GM11168 (cell line): Measurements from ENCODE around the gene HNRNPUL2.

ENCODE experiments used
- in situ Hi-C: fragments of 300-500 bp; cut with MboI; formaldehyde crosslinking; loops from one replicate; pipeline ENCODE4 v1.12.0; 2022; ENCODE audit warnings: low sequenced_read_pairs; ENCODE audit not compliant: unreplicated experiment

The HNRNPUL2 gene

DNA sequence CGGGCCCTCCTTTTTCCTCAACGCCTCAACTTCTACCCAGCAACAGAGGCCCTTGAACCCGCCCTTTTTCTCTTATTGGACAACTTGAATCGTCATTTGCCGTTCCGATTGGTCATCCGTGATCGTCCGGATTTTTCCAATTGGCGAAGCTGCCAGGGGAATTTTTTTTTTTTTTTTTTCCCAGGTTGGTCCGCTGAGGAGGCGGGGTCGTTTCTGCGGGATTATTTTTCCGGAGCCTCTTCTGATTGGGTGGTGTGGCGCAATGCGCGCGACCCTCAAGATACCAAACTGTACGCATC lies 564 bp upstream of the HNRNPUL2 start:
- in situ Hi-C loops = no loop called here

DNA sequence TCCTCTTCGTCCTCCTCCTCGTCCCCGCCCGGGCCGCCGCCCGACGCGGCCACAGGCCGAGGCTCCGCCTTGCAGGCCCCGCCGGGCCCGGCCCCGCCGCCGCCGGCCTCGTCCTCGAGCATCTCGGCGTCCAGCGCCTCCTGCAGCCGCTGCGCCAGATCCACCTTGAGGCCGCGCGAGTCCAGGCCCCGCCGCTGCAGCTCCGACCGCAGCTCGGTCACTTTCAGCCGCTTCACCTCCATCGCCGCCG lies 417 bp downstream of the HNRNPUL2 start:
- in situ Hi-C loops = no loop called here

DNA sequence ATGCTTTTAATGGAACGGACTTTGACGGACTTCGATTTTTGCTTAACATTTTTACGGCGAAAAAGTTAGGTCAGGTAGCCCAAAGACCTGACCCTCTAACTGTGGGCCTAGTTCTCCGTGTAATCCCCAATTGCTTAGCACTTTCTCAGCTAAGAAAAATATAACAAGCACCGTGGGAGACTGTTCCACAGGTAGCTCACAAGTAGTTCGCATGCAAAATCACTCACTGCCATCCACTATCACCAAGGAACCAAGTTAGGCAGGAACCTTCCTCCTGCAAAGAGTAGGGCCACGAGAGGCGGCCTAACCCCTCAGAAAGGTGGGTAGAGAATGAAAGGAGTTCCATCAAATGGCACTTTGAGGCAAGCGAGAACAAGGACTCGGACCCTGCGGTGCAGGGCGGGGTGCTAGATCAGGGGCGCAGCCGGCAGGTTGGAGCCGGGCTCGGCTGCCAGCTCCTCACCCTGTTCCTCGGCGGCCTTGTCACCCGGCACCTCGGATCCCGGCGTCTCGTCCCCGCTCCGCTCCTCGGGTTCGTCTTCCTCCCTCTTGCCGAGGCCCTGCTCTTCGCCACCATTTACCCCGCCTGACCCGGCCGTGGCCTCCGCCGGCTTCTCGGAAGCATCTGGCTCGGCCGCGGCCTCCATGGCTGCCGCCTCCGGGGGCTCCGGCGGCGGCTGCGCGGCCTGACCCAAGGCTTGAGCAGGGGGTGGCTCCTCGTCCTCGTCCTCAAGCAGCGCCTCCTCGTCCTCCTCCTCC lies 922 bp downstream of the HNRNPUL2 start:
- in situ Hi-C loops = no loop called here

DNA sequence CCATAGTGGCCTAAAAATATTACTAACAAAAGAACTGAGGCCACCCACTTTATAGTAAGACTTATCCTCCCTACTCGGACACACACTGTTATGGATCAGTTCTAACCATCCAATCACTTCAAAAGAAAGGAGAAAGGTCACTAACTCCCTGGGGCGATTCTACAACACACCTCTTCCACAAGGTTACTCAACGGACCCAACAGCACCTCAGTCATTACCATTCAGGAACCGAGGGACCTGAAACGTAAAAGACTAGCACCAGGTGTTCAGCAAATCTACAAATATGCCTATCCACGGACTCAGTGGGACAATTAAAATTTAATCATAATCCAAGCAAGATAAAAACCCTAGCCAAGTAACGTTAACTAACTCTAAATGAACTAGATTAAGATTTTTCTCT lies 1.6 kb downstream of the HNRNPUL2 start:
- in situ Hi-C loops = no loop called here

DNA sequence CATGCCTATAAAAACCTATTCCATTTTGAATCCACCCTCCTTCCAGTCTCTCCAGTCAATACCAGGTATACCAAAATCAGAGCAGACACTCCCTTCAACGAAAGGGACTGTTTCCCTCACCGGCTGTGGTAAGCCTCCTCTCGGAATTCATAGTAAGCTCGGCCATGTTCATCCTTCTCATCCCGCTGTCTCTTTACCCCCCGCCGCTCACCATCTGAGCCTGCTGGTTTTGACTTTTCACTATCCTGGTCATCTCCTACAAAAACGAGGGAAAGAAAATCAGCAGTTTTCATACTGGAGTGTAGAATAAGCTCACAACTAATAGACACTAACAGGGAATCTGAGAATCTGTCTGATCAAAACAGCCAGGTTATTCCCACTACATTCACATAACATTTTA lies 3.1 kb downstream of the HNRNPUL2 start:
- in situ Hi-C loops = no loop called here

DNA sequence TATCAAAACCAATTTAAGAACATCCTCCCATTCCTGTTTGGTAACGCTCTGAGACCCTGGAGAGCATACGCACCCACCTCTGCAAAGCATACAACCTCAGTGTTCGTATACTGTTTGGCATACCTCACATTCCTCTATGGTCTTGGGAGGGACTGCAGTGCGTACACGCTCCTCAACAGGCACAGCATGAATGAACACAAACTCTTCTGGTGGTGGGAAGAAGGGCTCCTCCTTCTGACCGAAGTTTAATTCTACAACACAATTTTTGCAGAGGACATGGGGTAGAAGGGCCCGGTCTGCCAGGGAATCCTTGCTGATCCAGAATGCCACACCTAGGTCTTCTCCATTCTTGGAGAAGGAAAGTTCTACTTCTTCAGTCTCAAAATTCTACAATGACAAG lies 5.3 kb downstream of the HNRNPUL2 start:
- in situ Hi-C loops = no loop called here

DNA sequence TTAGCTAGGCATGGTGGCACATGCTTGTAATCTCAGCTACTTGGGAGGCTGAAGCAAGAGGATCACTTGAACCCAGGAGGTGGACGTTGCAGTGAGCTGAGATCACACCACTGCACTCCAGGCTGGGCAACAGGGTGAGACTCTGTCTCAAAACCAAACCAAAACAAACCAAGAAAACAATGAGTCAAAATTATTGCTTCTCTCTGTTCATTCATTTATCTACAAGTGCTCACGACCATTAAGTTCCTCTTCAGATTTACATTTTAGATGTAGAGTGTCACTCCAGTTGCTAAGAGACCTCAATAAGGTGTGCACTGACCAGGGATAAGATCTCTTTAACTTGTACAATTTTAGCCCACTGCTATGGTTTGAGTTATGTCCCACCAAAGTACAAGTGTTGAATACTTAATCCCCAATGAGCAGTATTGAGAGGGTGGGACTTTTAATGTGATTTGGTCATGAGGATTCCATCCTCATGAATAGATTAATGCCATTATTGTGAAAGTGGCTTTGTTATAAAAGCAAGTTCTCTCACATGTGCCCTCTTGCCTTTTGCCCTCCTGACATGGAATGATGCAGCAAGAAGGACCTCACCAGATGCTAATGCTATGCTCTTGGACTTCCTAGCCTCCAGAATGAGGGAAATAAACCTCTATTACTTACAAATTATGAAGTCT lies 7.8 kb downstream of the HNRNPUL2 start:
- in situ Hi-C loops = no loop called here

DNA sequence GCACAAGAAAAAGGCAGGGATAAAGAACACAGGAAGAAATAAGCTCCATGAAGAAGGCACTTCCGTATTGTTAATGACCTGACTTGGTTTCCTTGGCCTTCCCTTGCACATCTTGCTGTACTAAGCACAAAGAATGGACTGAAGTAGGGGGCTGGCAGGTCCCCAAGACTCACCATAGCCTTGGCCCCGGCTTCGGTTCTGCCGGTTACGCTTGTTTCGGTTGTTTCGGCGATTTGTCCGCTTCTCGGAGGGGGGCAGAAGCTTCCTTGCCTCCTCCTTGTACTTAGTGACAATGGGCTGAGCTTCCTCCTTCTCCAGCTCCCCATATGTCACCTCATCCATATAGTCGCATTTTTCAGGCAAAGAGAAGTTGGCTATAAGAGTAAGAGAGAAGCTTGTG lies 10.4 kb downstream of the HNRNPUL2 start:
- in situ Hi-C loops = no loop called here

DNA sequence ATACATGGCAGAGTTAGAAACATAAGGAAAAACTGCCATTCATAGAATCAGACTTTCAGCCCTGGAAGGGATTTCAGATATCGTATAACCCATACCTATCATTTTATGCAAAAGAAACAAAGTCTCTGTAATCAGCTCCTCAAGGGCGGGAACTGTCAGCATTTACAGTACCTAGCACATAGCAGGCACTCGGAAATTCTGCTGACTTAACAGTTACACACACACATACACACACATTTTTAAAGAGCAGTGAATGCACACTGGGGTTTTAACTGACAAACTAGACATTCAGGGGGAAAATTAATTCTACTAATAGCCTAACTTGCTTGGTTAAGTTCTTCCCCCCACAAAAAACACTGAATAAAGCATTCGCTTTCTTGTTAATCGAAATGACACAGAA lies 11.1 kb downstream of the HNRNPUL2 start:
- in situ Hi-C loops = no loop called here

DNA sequence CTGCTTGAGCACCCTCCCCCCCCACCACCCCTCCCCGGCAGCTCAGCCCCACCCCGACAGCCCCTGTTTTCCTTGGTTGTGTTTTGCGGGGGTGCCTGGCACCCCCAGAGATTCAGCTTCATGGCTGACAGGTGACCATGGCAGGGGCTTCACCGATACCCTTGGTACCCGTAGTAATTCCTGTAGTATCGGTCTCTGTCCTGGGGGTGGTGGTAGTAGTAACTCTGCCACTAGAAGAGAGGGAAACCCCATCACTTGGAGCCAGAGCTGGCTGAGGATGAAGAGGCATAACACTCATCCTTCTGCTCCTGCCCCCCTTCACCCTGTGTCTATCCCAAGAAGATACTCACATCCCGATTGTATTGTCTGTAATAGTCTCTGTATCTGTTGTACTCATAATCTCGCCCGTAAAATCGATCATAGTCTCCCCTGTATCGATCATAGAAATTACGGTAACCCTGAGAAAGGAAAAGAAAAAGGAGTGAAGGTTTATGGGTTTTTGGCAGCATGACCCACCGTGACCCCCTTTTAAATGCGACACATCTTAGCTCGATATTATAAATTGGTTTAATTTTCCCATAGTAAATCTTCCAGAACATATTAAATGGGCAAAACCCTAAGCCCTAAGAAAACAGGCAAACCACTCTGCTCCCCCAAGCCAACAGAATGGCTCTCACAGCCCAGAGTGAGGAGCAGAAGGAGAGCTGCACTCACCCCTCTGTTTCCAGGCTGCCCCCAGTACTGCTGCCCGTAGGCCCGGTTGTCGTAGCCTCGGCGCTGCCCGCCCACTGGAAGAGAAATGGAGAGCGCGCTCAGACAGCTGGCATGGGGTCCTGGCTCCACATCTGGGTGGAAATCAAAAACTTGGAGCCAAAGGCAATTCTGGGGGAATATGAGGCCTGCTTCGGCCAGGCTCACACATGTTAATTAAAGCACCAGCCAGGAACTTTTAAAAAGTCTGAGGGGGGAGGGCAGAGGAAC lies 11.8 kb downstream of the HNRNPUL2 start:
- in situ Hi-C loops = no loop called here

DNA sequence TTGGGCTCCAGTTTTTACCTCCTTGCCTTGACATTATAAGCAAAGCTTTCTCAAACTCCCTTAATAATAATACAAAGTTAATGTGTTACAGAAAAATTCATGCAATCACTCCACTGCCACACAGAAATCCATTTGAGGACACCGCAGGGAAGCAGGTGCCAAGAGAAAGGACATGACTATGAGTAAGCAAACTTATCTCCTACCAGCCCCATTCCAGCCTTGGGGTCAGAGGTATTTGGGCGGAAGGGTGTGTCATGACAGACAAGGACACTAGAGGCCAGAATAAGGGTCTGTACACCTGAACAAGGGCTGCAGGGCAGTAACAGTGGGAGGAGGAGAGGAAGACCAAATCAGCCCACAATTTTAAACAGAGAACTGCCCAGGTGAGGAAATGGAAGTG lies 13.9 kb downstream of the HNRNPUL2 start:
- in situ Hi-C loops = no loop called here

DNA sequence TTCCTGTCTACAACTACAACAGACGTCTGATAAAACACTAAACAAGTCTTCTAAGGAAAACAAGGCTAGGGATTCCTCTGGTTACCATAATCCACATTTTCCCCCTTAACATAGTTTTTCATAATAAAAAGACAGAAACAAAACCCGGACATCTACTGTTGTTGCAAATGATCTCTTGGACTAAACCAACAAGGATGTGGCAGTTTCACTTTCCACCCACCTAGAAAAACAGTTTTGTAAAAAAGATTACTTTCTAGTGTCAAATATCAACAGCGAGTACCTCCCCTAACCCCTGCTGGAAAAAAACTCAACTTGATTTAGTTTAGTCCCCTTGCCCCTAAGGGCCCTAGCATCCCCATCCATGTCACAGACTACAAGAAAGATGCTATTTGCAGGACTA lies 14.4 kb downstream of the HNRNPUL2 start:
- in situ Hi-C loops = no loop called here

DNA sequence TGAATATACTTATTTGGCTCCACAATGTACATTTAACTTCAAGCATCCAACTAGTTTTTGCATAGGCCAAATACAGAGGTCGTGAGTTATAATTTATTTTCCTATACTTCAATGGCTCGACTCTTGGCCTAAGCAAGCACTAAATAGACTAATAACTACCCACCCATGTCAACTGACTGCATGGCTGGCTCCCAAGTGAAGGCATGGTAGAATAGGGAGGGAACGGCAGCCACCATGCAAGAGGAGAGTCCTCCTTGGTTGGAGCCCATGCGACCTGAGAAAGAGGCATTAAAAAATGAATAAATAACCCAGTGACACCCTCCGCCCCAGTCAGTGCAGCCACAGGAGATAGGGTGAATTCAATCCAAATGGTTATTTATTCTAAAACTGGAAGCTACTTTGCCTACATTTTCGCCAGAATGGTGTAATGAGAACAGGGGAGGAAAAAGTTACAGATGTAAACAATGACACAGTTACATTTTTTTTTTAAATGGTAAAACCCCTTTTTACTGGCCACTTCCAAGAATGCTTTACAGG lies 14.9 kb downstream of the HNRNPUL2 start:
- in situ Hi-C loops = no loop called here

DNA sequence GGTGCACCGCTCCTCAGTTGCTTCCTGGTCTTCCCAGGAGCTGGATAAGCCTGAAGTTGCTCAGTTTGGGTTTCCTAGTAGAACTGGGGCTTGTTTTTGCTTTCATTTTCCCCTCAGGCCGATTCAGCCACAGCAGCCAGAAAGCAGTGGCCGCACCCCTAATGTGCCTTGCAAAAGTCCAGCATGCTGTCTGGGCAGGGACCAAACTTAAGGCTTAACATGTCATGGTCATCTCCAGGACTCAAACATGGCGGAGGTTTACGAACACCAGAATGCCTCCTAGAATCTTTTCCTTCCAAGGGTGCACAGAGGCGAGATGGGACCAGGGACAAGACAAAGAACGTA lies 17.3 kb downstream of the HNRNPUL2 start:
- in situ Hi-C loops = no loop called here

DNA sequence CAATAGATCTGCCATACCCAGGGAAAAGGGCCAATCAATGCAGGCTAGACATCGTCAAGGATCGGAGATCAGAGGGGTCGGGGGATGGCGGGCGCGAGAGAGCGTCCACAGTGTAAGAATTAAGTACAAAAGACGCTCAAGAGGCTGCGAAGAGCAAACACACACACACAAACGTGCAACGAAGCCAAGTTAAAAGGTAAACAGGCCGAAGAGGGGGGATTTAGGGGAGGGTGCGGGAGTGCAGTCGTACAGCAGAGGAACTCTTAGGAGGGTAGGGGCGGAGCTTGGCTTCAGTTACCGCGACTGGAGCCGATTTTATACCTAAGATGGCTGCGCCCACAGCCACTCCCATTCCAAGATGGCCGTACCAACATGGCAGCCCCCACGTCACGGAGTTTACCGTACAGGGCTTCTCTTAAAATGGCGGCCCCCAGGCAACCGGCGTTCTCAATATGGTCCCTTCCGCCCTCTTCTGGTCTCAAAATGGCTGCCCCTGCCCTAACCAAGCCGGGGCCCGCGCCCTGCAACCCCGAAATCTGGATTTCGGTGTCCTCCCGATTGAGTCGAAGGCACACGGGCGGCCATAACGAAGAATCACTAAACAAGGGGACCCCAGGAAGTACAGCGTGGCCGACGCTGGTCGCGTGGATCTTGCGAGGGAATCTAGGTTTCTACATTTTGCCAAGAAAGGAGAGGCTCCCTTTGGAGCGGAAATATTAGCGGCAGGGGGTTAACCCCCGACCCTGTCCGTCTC lies 17.8 kb downstream of the HNRNPUL2 start:
- in situ Hi-C loops = no loop called here

DNA sequence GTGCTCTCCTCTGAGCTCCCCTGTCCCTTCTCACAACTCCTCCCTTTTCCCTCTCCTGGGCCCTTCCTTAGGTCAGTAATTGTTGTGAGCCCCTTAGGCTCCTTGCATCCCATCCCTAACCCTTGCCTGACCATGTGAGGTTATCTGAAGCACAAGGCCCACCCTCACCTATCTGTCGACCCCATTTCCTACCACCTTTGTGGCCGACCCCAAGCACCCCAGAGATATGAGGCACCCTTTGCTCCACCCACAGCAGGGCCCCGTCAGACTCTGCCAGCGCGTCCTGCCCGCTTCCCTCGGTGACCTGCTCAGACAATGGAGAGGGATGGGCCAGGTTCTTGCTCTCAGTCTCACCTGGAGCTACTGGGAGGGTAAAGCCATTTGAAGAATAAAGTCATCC lies 18.5 kb downstream of the HNRNPUL2 start:
- in situ Hi-C loops = no loop called here

DNA sequence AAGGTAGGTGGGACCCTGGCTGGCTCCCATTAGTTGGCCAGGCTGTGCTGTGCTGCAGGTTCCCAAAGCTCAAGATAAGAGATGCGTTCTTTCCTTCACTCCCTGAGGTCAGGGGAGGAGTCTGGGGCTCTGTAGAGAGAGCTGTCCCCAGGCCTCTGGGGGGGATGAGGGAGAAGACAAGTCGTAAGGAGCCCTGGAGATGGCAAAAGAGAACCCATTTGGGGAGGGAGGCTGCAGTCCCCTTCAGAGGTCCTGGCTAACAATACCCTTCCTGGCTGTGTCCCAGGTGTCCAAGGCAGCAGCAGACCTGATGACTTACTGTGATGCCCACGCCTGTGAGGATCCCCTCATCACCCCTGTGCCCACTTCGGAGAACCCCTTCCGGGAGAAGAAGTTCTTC lies 18.9 kb downstream of the HNRNPUL2 start:
- in situ Hi-C loops = no loop called here

DNA sequence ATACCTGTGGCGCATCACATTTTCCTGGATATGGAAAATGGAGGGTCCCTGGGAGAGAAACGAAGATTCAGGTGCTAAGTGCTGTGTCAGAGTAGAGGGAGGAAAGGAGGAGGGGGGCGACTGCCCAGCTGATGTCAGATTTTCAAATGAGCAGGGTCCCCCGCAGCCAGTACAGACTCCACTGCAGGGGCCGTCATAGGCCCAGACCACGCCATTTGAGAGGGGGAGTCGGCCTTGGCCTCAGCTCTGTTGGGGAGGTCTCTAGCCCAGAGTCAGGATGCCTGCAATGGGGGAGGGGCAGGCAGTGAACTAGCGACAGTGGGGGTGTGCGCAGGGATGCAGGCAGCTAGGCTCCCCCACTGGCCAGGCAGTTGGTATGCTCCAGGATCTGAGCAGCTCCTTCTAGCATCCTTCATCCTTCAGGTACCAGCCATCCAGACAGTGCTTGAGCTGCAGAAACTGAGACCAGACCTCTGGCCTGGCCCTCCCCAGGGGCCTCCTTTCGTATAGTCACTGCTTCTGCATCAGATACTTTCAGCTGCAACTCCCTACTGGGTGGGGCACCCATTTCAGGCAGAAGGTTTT lies 19.9 kb downstream of the HNRNPUL2 start, which contains the start of the genes BSCL2 and GNG3:
TSS of gene BSCL2 (minus strand) at position 148 of the 585 bp plus-strand sequence. CDS start 229 bp downstream, outside the sequence.
TSS of gene GNG3 (plus strand) at position 400 of the 585 bp plus-strand sequence. CDS start 620 bp downstream, outside the sequence.
- in situ Hi-C loops = no loop called here

DNA sequence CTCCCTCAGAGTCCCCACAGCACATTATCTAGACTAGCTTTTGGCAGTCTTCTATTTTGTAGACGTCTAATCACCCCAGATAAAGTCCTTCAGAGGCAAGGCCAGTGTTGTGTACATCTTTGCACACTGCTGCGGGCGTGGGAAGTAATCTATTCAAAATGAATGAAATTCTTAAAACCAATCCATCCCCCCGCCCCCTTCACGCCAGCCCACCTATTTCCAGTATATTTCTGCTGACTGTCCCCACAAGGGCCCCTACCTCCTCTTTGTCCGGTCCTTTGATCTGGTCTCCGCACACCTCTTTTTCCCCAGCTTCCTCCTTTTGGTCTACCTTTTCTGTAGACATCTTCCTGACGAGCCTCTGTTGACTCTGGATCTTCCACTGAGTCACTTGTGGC lies 20.4 kb downstream of the HNRNPUL2 start:
- in situ Hi-C loops = no loop called here
